Hepatocyte (in vitro differentiated cells): ENCODE measurements around the gene PRKCI.

Experiments used
- EZH2phosphoT487 ChIP-seq: fragments of 200-600 bp; sonication (generic); IDR thresholded peaks from one replicate; pipeline ENCODE4 v1.6.1; 2018; ENCODE audit warnings: antibody characterized with exemption, mild to moderate bottlenecking, low read depth, moderate library complexity; ENCODE audit not compliant: unreplicated experiment, severe bottlenecking
- TF ChIP-seq, protein P1 (sequence below): fragments of 200-600 bp; sonication (generic); IDR thresholded peaks from 2 replicates; pipeline ENCODE4 v1.5.1; 2016; ENCODE audit warnings: antibody characterized with exemption, mild to moderate bottlenecking; ENCODE audit not compliant: poor library complexity

DNA sequence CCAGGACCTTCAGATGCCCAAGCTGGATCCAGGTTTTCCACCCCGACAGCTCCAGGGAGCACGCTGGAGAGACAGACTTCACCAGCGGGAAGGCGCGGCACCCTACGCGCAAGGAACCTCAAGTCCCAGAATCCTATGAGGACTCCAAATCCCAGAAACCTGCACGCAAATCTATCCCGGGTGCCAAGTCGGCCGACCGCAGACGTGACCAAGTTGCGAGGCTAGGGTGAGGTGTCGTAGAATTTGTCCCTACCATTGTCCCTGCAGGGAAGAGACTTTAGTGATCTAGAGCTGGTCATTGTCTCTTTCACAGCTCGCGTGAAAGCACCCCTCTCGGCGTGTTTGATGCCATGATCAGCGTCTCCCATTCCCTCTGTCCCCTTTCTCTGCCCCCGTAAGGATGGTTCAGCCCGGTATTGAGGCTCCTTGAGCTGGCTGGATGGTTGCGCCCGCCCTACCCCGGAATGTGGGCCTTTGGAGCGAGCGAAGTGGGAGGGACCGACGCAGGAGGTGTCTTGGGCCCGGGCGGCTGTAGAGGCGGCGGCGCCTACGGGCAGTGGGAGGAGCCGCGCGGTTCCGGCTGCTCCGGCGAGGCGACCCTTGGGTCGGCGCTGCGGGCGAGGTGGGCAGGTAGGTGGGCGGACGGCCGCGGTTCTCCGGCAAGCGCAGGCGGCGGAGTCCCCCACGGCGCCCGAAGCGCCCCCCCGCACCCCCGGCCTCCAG is at the start of gene PRKCI:
- TF ChIP-seq, protein P1, sequence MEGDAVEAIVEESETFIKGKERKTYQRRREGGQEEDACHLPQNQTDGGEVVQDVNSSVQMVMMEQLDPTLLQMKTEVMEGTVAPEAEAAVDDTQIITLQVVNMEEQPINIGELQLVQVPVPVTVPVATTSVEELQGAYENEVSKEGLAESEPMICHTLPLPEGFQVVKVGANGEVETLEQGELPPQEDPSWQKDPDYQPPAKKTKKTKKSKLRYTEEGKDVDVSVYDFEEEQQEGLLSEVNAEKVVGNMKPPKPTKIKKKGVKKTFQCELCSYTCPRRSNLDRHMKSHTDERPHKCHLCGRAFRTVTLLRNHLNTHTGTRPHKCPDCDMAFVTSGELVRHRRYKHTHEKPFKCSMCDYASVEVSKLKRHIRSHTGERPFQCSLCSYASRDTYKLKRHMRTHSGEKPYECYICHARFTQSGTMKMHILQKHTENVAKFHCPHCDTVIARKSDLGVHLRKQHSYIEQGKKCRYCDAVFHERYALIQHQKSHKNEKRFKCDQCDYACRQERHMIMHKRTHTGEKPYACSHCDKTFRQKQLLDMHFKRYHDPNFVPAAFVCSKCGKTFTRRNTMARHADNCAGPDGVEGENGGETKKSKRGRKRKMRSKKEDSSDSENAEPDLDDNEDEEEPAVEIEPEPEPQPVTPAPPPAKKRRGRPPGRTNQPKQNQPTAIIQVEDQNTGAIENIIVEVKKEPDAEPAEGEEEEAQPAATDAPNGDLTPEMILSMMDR = no peak
- TF ChIP-seq EZH2phosphoT487 = no peak
